HG02943 (cell line): Measurements from ENCODE around the gene NPHP4.

Experiments used
- ATAC-seq: cut with Tn5 transposase; IDR thresholded peaks from one replicate; pipeline ENCODE4 v1.9.1; 2021; ENCODE audit warnings: mild to moderate bottlenecking, low read depth, moderate library complexity; ENCODE audit not compliant: unreplicated experiment

Gene NPHP4

DNA sequence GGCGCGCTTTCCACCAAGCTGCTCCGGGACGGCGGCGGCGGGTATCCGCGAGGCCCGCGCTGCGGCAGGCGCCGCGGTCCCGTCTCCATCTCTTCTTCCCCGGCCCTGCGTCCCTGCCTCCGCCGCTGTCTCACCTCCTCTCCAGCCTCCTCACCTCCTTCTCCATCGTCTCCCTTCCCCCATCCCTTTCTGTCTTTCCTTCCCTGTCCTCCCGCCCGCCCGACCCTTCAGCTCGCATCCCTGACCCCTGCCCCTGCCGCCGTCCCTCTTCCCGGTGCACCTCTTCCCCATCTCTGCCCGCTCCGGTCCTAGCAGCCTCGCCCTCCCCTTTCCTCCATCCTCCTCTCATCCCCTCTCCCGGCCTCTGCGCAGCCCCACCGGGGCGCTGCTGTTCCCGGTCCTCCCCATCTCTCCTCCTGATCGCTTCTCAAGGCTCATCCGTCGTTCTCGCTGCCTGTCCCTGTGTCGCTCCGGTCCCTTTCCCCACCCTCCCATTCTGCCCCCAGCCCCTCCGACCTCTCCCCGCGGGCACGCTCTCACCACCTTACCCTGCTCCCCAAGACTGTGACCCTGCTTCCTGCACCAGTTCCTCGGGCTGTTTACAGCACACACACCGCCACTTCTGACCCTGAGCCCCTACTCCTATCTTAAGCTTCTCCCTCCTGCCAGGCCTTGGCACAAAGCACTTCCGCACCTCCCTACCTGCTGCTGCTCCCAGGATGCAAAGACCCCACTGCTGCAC, 760 bp upstream of the NPHP4 start:
- ATAC-seq = no peak

DNA sequence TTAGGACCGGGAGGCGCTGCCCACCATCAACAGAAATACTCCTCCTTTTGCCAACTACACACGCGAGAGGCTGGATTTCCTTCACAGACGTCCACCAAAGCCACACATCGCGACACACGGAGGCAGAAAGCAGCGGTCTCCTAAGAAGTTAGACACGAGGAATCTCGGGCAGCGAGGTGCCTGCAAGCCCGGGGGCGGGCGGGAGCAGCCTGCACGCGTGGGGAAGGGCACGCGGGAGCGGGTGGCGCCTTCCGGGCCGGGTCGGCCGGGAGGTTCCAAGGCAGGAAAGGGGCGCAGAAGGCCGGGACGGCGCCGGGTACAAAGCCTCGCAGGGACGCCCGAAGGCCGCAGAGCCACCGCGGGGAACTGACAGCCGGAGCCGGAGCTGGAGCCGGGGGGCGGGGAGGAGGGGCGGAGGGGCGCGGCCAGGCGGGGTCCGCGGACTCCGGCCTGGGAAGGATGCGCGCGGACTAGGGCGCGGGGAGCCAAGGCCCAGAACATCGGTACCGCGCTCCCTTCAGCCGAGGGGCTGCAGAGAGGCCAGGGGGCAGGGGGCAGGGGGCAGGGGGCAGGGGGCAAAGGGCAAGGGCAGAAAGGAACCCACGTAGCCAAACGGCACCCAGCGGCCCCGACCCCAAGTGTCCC, 722 bp downstream of the NPHP4 start:
- peak; percentile 14 for ATAC-seq

DNA sequence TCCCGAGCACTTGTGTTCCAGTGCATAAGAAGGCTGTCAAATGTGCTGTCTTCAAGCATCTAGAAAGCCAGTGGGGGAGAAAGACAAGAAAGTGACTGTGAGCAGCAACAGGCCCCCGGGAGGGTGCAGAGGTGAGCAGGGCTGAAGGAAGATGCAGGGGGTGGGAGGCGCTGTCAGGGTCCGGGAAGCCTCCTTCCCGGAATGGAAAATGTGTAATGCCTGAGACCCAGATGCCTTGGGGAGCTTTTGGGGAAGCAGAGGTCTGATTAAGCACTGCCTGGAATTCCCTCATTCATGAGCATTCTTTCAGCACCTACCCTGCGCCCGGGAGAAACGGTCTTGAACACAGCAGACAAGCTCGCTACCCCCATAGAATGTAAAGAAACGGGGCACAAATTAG, 1.3 kb downstream of the NPHP4 start:
- ATAC-seq = no peak

DNA sequence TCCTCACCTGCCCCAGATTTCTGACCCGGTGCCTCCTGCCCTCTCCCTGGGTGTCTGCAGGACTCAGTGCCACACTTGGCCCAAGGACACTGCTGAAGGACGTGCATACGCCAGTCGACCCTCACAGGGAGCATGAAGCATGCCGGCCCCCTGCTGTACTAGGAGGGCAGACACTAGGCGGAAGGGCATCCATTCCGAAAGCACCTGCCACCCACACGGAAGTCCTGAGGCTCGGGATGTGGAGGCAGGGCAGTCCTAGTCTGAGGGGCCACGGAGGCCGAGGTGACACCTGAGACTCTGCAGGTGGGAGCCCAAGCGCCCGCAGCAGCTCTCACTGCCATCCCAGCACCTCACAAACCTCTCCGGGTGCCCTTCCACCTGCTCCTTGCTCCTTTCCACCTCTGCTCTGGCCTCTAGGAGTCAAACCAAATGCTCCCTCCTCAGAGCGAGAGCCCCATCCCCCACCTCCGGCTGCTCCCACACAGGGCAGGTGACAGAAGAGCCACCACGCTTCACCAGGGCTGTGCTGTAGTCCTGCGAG, 2.4 kb downstream of the NPHP4 start:
- ATAC-seq = no peak

DNA sequence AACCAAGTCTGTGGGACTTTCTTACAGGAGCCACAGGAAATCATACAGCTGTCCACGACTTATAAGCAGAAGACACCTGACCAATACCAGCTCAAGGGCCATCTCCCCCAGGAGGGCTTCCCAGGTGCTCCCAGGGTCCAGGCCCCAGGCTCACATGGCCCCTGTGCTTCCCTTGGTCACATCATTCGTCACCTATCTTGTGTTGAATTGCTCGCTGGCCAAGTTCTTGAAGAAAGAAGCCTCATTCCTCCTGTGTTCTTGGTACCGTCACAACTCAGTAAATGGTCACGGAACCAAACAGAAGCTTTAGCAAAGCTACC, 3.0 kb downstream of the NPHP4 start:
- ATAC-seq = no peak

DNA sequence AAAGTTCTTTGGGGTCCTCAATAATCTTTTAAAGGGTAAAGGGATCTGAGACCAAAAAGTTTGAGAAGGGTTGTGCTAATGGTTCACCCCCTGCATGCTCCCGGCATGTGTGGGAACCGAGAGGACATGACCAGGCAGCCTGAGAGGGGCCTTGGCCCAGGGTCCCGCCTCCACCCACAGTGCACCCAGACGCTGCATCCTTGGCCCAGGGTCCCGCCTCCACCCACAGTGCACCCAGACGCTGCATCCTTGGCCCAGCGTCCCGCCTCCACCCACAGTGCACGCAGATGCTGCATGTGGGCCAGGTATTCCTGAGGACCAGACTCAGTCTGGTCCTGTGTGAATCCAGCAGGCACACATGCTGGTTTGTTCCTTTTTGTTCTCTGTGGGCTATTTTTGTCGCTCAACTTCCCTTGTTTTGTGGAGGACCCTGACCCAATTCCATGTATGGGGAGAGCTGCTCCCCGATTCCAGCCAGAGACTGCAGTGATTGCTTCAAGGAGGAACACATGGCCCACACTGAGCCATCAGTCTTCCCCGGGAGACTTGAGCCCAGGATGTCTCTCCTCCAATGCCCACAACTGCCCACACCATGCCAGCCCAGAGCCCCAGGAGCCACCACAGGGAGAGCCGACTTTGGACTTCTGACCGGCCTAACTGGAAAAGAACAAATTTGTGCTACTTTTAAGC, 3.5 kb downstream of the NPHP4 start:
- ATAC-seq = no peak

DNA sequence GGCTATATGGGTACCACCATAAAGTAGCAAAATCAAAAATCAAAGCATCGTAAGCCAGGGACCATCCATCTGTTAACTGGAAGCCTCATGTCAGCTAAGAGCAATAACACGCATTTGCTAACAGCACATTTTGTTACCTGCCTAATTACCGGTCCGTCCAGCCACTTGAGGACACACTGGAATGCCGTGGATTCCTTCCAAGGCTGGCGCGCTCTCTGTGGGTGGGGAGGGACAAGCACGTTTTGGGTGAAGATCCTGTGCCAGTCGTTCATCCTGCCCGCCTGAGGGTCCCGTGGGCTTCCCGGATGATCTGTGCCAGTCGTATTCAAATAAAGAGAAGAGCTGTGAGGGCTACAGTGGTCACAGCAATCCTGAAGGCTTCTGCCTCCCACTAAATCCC, 6.2 kb downstream of the NPHP4 start:
- ATAC-seq = no peak

DNA sequence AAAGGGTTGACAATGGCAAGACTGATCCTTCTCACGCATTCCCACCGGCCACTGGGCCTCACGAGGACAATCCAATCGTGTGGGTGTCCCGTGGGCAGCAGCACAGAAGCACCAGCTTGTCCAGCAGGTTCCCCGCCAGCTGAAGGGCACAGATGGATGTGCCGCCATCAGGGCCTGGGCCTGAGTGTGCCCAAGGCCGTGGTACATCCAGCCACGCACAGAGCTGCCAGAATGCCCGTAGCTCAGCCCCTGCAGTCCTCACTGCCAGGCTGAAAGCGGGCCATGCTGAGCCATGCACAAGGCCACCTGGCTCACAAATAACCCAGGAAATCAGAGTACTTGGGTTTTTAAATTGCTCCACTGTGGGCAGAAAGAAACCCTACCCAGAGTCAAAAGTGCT, 7.0 kb downstream of the NPHP4 start:
- no peak for ATAC-seq

DNA sequence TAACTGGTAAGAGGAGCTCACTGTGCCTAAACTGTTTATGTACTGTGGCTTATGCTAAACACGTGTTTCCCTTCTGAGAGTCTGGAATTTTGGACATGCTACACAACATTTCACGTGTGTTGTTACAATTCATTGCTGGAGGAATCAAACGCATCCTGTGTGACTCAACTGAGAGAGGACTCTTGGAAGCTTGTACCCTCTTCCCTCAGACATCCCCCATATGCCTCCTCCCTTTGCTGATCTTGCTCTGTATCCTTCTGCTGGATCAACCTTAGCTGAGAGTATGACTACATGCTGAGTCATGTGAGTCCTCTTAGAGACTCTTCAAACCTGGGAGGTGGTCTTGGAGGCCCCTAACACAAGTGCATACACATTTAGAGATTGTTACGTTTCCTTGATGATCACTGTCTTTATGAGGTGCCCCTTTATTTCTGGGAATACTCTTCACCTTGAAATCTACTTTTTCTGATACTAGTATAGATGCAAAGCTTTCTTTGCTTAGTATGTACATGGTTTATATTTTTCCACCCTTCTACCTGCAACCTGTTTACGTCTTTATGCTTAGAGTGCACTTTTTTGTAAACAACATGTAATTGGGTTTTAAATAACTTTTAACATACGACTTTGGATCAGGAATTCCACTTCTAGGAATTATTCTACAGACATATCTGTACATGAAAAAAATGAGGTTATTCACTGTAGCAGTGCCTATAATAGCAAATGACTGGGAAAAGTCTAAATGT, 8.7 kb downstream of the NPHP4 start:
- no peak for ATAC-seq

DNA sequence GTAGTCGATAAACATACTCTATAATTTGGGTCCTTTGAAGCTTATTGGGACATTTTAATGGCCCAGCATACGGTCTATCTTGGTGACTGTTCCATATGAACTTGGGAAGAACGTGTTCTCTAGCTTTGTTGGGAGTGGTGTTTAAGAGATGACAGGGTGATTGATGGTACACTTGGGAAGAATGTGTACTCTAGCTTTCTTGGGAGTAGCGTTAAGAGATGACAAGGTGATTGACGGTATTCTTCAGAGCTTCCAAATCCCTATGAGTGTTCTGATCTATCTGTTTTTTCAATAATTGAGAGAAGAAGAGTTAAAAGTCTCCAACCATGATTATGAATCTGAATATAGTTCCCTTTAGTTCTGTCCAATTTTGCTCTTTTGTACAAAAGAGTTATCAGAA, 9.4 kb downstream of the NPHP4 start:
- ATAC-seq = no peak

DNA sequence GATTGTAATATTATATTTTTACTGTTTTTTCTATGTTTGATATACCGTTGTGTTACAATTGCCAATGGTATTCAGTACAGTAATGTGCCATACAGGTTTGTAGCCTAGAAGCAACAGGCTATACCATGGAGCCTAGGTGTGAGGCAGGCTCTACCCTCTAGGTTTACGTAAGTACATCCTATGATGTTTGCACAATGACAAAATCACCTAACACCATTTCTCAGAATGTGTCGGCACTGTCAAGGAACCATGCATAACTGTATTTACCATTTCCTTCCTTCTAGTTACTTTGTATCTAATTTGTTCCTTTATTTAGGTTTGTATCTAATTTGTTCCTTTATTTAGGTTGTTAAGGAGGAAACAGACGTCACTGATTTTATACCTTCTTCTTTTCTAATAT, 9.9 kb downstream of the NPHP4 start:
- ATAC-seq = no peak

DNA sequence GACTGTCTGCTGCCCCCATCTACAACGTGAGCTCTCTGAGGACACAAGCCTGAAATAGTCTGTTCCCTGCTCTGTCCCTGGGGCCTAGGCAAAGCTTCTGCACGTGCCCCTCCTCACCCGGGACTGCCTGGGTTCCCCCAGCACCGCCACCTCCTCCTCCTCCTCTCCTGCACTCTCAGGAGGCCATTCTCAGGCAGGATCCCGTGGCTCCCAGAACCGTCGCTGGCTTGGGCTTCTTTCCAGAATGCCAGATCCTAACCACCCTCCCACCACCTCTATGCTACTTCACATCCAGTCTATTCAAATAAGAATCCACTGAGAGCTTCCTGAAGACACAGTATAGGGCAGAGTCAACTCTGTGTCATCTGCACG, 11.2 kb downstream of the NPHP4 start:
- no peak for ATAC-seq

DNA sequence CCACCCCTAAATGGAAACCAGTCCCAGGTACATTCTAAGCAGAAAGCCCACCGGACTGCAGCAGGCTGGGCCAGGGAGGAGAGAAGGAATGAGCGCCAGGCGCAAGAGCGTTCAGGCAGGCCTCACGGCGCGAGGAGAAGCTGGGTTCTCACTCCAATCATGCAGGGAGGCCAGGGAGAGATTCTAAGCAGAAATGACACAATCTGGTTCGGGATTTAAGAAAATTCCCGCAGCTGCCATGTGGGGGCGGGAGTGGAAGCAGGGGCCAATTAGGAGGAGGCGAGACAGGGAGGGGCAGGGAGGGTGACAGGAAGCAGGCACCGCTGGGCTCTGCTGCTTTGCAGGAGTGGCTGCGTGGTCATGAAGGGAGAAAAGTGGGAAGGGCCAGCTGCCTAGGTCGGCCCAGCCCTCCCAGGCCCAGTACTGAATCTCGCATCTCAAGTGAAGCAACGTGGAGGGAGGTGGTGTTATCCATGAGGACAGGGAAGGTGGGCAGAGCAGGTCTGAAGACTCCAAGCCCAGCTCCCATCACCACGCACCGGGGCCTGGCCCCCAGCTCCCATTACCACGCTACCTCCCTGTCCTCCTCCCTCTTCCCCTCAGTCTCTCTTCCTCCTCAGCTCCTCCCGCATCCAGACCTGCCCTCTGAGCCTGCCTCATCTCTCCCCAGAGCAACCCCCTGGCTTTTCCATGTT, 11.8 kb downstream of the NPHP4 start:
- ATAC-seq = no peak

DNA sequence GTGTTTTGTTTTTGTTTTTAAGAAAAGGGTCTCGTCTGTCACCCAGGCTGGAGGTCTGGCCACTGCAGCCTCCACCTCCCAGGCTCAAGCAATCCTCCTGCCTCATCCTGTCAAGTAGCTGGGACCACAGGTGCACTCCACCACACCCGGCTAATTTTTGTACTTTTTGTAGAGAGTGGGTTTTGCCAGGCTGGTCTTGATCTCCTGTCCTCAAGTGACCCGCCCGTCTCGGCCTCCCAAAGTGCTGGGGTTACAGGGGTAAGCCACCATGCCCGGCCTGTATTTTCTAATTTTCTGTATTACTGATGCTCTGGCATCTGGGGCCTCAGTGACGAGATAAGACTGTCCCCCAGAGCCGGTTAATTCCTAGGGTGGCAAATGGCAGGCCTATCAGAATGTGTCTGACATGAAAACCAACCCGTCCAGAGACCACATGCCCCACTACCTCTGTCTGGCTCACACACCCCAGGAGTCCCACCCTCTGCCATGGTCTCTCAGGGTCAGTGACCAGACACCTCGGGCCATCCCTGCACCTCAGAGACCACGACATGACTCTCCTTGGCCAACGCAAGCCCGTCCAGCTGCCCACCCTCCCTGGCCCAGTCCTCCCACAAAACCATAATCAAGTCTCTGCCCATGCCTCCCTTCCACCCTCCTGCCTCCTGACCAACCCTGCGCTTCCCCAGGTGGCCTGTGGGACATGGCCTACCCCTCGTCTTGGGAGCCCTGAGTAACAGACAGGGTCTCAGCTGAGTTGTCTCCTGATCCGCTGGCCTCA, 12.5 kb downstream of the NPHP4 start:
- ATAC-seq = no peak

DNA sequence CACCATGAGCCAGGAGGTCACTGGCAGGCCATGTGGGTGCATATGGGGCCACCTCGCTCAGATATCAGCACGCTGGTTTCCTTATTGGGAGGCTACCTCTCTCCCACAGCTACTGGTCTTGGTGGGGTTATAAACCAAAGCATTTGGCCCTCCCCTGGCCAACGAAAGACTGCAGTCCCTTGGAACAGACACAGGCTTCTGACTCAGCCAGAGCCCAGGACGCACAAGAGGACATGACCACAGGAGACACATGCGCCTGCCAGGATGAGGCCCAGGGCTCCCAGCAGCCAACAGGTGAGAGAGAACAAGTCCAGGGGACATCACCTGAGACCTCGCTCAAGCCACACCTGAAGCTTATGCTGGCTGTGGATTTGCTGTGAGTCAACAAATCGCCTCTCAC, 13.8 kb downstream of the NPHP4 start:
- ATAC-seq = no peak

DNA sequence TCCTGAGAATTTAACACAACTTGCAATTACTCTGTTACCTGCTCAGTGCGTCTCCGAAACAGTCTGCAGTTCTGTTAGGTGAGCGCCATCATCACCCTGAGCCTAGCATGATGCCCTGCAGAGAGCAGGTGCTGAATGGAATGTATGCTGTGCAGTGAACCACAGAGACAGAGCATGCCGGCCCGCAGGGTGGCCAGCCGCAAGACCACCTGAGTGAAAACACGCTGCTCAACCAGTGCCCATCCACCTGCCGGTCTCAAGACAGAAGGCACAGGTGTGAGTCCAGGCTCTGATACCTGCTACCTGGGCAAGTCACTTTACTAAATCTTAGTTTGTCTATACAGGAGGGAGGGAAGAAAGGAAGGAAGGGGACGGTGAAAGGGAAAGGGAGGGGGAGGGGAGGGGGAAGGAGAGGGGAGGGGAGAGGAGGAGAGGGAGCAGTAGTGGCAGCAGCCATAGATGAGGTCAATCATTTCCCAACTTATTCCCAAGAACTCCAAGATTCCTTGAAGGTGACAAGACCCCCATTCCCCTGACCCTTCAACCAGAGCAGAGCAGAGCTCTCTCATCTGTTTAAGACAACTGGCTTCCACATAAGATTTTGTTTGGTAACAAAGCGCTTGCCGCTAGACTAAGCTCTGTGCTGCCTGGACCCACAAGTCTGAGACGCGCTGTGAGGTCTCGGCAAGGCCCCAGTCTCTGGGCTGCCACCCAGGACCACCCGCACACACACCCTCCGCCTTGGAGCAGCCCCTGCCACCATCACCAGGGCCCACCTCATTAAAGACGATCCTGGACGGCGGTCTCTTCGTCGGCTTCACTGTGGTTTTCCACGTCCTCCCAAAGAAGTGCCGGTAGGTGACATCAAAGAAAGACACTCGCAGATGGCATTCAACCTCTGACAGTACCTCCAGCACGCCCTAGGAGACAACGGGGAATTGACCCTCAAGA, 14.5 kb downstream of the NPHP4 start:
- ATAC-seq = no peak

DNA sequence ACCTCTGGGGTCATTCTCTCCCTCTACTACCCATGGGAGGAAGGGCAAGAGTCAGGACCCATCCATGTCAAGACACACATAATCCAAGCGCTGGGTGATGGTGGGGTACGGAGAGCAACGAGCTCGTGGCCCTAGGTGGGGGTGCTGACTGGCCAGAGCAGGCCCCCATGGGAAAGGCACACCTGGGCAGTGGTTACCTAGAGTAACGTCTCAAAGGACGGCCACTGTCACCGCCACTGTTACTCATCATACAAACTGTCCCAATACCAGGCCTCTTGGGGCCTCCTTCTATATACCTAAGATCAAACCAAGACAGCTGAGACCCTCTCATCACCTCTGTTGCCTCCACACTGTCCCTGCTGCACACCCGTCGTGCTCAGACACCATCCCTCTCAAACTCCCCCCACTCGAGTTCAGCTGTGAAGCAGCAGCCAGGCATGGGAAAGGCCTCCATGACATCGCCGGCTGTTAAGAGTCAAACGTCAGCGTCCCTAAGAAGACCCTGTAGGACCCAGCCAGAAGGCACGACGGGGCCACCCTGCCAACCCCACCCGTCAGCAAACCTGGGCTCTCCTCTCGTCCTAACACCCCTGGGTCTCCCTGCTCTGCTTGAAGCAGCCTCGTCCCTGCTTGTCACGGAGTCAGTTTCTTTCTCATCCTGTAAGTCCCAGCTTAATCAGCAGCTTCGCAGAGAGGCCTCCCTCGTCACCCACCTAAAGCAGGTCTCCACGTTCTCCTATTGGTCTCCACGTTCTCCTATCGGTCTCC, 15.3 kb downstream of the NPHP4 start:
- ATAC-seq = no peak

DNA sequence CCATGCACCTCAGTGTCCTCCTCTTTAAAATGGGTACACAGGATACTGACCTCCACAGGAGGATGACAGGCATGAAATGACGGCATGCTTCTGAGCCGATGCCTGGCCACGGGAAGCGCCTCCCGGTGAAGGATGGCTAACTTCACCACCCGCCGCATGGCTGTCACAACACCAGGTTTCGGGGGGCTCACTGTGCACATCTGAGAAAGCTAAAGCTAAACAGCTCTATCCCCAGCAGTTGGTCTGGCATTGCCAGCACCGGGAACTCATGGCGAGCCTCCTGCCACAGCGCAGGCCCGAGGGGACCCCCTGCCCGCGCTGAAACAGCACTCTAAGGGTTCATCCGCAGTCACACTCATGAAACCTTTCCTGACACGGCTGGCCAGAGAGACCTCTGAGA, 16.0 kb downstream of the NPHP4 start:
- ATAC-seq = no peak
